AG09309 (cell line): ENCODE data around the gene AGMO.

Source experiments
- DNase-seq: peaks from one replicate; pipeline ENCODE4 v3.0.0-alpha.2; 2010; ENCODE audit warnings: low read depth
- H3K4me3 ChIP-seq: 2 replicates; pipeline ENCODE4 v1.5.1; 2011; ENCODE audit warnings: mild to moderate bottlenecking, low read depth, low read length, moderate library complexity; ENCODE audit not compliant: control insufficient read depth
- TF ChIP-seq, protein P1 (sequence below): IDR thresholded peaks from 2 replicates; pipeline ENCODE4 v1.5.1; 2011; ENCODE audit warnings: mild to moderate bottlenecking, low read depth, low read length, inconsistent platforms; ENCODE audit not compliant: insufficient read depth, control insufficient read depth; ENCODE audit errors: missing control alignments

The AGMO gene

DNA sequence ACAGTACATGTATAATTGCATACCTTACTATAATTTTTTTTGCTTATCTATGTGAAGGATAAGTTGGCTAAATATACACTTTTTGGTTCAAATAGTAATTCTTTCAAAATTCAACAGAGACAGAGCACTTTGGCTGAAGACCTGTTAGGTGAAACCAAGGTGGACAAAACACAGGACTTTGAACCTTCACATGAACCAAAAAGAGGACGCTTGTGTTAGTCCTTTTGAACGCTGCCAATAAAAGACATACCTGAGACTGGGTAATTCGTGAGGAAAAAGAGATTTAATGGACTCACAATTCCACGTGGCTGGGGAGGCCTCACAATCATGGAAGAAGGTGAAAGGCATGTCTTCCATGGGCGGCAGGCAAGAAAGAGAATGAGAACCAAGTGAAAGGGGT is 4.7 kb upstream of the AGMO start:
- no peak overlapping the region for H3K4me3 ChIP-seq
- no peak for DNase-seq
- TF ChIP-seq, protein P1, sequence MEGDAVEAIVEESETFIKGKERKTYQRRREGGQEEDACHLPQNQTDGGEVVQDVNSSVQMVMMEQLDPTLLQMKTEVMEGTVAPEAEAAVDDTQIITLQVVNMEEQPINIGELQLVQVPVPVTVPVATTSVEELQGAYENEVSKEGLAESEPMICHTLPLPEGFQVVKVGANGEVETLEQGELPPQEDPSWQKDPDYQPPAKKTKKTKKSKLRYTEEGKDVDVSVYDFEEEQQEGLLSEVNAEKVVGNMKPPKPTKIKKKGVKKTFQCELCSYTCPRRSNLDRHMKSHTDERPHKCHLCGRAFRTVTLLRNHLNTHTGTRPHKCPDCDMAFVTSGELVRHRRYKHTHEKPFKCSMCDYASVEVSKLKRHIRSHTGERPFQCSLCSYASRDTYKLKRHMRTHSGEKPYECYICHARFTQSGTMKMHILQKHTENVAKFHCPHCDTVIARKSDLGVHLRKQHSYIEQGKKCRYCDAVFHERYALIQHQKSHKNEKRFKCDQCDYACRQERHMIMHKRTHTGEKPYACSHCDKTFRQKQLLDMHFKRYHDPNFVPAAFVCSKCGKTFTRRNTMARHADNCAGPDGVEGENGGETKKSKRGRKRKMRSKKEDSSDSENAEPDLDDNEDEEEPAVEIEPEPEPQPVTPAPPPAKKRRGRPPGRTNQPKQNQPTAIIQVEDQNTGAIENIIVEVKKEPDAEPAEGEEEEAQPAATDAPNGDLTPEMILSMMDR = no peak

DNA sequence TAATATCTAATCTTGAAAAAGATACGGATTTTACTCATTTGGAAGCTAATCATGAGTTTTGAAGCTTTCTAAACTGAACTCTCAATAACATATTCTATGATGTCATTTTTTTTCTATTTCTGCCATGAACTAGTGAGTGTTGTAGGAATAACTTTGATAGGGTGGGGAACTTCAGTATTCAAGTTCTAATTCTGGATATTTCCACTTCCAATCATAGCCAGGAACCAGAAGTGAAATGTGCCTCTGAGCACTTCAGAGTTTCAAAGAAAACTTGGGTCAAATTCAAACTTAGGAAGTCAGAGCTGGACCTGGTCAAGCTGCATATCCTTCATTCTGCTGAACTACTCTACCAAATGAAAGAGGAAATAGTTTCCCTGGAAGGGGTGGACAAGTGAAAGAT is 847 bp downstream of the AGMO start:
- TF ChIP-seq, protein P1 = no peak
- DNase-seq = no peak
- no peak overlapping the region for H3K4me3 ChIP-seq

DNA sequence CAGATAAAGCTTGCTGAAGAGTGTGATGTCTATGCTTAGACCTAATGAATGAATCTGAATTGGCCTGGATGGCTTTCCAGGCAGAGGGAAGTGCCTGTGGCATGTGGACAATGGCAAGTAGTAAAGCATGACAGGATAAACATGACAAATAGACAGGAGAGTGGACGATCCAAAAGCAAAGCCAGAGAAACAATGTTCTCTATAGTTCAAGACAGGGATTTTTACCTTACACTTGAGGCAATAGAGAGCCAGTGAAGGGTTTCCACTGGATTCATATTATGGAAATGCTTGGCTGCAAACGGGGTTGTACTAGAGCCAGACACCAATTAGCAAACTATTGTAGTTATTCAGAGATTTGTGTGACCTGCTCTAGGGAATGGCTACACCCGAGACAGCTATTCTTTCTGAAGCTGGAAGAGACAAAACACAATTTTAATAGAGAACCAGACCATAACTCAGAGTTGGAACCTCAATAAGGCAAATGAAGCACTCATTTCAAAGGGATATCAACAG is 2.3 kb downstream of the AGMO start:
- DNase-seq = no peak
- H3K4me3 ChIP-seq = no peak overlapping the region
- TF ChIP-seq, protein P1 = no peak

DNA sequence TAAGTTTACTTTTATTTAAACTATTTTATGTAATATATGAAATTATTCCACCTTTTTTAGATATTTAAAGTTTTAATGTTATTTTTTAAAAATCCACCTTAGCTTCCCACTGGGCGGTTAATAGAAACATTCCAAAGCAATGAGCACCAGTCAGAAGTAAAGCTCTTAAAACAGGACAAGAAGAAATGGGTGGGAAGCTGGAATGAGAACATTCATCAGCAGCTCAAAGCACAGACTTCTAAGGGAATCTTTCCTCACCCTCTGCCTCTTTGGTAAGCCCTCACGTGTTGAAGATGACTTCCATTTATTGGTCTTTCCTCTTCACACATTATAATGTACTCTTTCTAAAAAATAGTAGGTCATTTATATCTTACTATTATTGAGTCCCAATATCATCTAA is 3.1 kb downstream of the AGMO start:
- TF ChIP-seq, protein P1 = no peak
- H3K4me3 ChIP-seq = no peak overlapping the region
- DNase-seq = peak; percentile 27

DNA sequence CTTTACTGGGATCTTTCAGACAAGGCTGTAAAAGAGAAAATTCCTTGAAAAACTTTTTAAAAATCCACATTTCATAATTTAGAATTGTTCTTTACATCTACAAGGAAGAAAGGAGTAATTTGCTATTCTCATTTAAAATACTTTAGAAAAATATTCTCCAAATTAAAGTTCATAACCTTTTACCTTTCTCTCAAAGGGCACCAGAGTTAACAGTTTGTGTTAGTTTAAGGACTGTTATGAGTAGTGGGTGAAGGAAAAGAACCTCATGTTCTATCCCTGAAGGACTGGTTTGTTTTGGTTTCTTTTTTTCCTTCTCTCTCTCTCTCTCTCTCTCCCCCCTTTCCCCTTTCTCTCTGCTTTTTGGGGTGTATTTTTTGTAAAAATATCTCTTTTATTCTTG is 4.1 kb downstream of the AGMO start:
- TF ChIP-seq, protein P1 = no peak
- DNase-seq = no peak

DNA sequence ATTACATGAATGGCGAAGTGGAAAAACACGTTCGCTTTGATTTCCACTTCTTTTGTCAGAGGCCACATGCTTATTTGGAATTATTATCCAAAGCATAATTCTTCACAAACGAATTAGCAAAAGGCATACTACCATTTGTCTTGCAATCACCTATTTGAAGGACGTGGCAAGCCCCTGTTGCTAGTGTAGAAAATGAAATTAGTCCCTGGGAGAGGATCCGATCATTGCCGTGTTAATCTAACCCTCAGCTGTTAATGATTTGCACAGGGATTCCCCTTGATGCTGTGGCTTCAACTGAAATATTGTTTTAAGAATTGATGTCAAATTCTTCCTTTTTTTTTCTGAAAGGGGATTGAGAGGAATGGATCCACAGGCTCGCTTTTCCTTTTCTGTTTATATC is 4.6 kb downstream of the AGMO start:
- DNase-seq = no peak
- H3K4me3 ChIP-seq = no peak overlapping the region
- TF ChIP-seq, protein P1 = no peak

More for the DNA sequence above, 4.1 kb downstream of the AGMO start:
- no peak overlapping the region for H3K4me3 ChIP-seq
